HepG2 (cell line): ENCODE results near the gene ASTN2. TPM values are rescaled to one million over a fixed set of nuclear protein-coding genes. Genes with fewer than 3 reads are reported as not detected.

Experiments
- ATAC-seq: fragments of 200-7000 bp; cut with Tn5 transposase; 3 replicates; pipeline ENCODE4 v1.9.1; 2020; ENCODE audit warnings: mild to moderate bottlenecking, moderate library complexity
- BruUV-seq: library from RNA; stranded (reverse); fragments of 400-500 nt; replicated peaks from 2 replicates; lab custom pipeline; 2021; lab: Mats Ljungman, UMichigan
- CTCF ChIA-PET: fragments of 300-600 bp; formaldehyde crosslinking; extraction: SDS; loops from one replicate; lab custom pipeline; 2021; ENCODE audit warnings: low total read pairs, inconsistent platforms, low intra/inter-chr PET ratio; lab: Yijun Ruan, JAX
- POLR2A ChIA-PET: fragments of 350-600 bp; sonication (Branson Sonifier 250); formaldehyde crosslinking; loops from one replicate; lab custom pipeline; 2020; ENCODE audit warnings: antibody characterized with exemption, inconsistent platforms; lab: Yijun Ruan, JAX
- DNase-seq: peaks from one replicate; pipeline ENCODE4 v3.0.0-alpha.2; 2015; ENCODE audit warnings: low spot score
- FAIRE-seq: peaks from 3 replicates; lab custom pipeline; 2011; peaks lifted over from hg19 to GRCh38; lab: Jason Lieb, UNC
- H2AFZ ChIP-seq: one replicate; pipeline ENCODE4 v1.6.1; 2011; ENCODE audit warnings: low read length, inconsistent platforms
- H3K27ac ChIP-seq: fragments of 300-600 bp; 3 replicates; pipeline ENCODE4 v1.8.0; 2011; ENCODE audit warnings: mixed run types, mild to moderate bottlenecking, mixed read lengths, low read length, inconsistent platforms; ENCODE audit not compliant: insufficient read depth; ENCODE audit errors: extremely low read length
- H3K27me3 ChIP-seq, 2 experiments: fragments of 200-600 bp in 1 of 2; 2 replicates in 1 of 2; 3 replicates in 1 of 2; pipeline versions ENCODE4 v1.6.0 to v1.8.0; 2011; ENCODE audit warnings: low read length in 2 of 2, mild to moderate bottlenecking in 2 of 2, moderate library complexity in 2 of 2, inconsistent platforms in 1 of 2; ENCODE audit not compliant: insufficient read depth in 2 of 2, control insufficient read depth in 1 of 2
- H3K36me3 ChIP-seq, 2 experiments: fragments of 200-600 bp in 1 of 2; replicated peaks in 1 of 2; 2 replicates in 1 of 2; 3 replicates in 1 of 2; pipeline versions ENCODE4 v1.5.1 to v1.8.0; 2011; ENCODE audit warnings: low read length in 2 of 2, inconsistent platforms in 1 of 2; ENCODE audit not compliant: insufficient read depth in 2 of 2, control insufficient read depth in 1 of 2
- H3K4me1 ChIP-seq: 2 replicates; pipeline ENCODE4 v1.5.1; 2012; ENCODE audit warnings: low read length, inconsistent platforms; ENCODE audit not compliant: insufficient read depth
- H3K4me2 ChIP-seq: 2 replicates; pipeline ENCODE4 v1.6.0; 2011; ENCODE audit warnings: low read depth, low read length, inconsistent platforms
- H3K4me3 ChIP-seq, 3 experiments: fragments of 200-600 bp in 1 of 3; sonication (generic), shearing (Covaris generic) in 1 of 3; replicated peaks in 1 of 3; 2 replicates each; pipeline ENCODE4 v1.5.1; 2011 to 2016; ENCODE audit warnings: low read length in 3 of 3, inconsistent platforms in 2 of 3, low read depth in 2 of 3, mild to moderate bottlenecking in 2 of 3, control low read depth in 1 of 3, mixed read lengths in 1 of 3; ENCODE audit not compliant: insufficient read depth in 1 of 3
- H3K79me2 ChIP-seq: one replicate; pipeline ENCODE4 v1.6.1; 2011; ENCODE audit warnings: low read length, inconsistent platforms; ENCODE audit not compliant: insufficient read depth
- H3K9ac ChIP-seq: 2 replicates; pipeline ENCODE4 v1.6.0; 2011; ENCODE audit warnings: mild to moderate bottlenecking, low read depth, low read length, inconsistent platforms; ENCODE audit not compliant: insufficient read depth
- H3K9me3 ChIP-seq: 2 replicates; pipeline ENCODE4 v1.5.1; 2012; ENCODE audit warnings: mild to moderate bottlenecking, low read length
- H4K20me1 ChIP-seq: 2 replicates; pipeline ENCODE4 v1.6.0; 2011; ENCODE audit warnings: inconsistent platforms, mild to moderate bottlenecking, low read length, moderate library complexity; ENCODE audit not compliant: insufficient read depth
- HMGXB3 ChIP-seq: sonication (generic); formaldehyde crosslinking; IDR thresholded peaks from 2 replicates; pipeline ENCODE4 v1.4.0; 2020; ENCODE audit warnings: missing genetic modification reagents, borderline replicate concordance
- NBN ChIP-seq: fragments of 450-650 bp; conservative IDR thresholded peaks from 2 replicates; pipeline ENCODE4 v1.6.1; 2017
- RELA ChIP-seq: sonication (generic); formaldehyde crosslinking; IDR thresholded peaks from 2 replicates; pipeline ENCODE4 v1.4.0; 2020; ENCODE audit warnings: missing genetic modification reagents
- SMAD3 ChIP-seq: sonication (generic); formaldehyde crosslinking; IDR thresholded peaks from 2 replicates; pipeline ENCODE4 v1.4.0; 2020; ENCODE audit warnings: missing genetic modification reagents
- TAF1 ChIP-seq: sonication (generic); formaldehyde crosslinking; IDR thresholded peaks from 2 replicates; pipeline ENCODE4 v1.4.0; 2020; ENCODE audit warnings: missing genetic modification reagents
- THRA ChIP-seq: sonication (generic); formaldehyde crosslinking; IDR thresholded peaks from 2 replicates; pipeline ENCODE4 v1.4.0; 2020; ENCODE audit warnings: missing genetic modification reagents, borderline replicate concordance
- ZBTB34 ChIP-seq: sonication (generic); formaldehyde crosslinking; IDR thresholded peaks from 2 replicates; pipeline ENCODE4 v1.8.0; 2022; ENCODE audit warnings: mild to moderate bottlenecking, missing genetic modification reagents
- ZNF276 ChIP-seq: sonication (generic); formaldehyde crosslinking; IDR thresholded peaks from 2 replicates; pipeline ENCODE4 v1.4.0; 2020; ENCODE audit warnings: mild to moderate bottlenecking, low read depth, missing genetic modification reagents
- ZNF296 ChIP-seq: sonication (generic); formaldehyde crosslinking; conservative IDR thresholded peaks from 2 replicates; pipeline ENCODE4 v1.5.0; 2020; ENCODE audit warnings: mild to moderate bottlenecking, missing genetic modification reagents
- ZNF562 ChIP-seq: sonication (generic); formaldehyde crosslinking; IDR thresholded peaks from 2 replicates; pipeline ENCODE4 v1.8.0; 2022; ENCODE audit warnings: missing genetic modification reagents, borderline replicate concordance
- ZNF792 ChIP-seq: IDR thresholded peaks from 2 replicates; pipeline ENCODE4 v1.6.1; 2016
- WGBS: methylation state at CpG from one replicate; pipeline ENCODE4 v1.1.6; 2017; ENCODE audit warnings: low lambda C conversion rate; 5-methylcytosine and 5-hydroxymethylcytosine counted together
- in situ Hi-C: cut with HindIII; loops from 2 replicates; pipeline ENCODE4 v1.10.0; 2017; ENCODE audit warnings: low pct_unique_long_range_greater_than_20kb; ENCODE audit not compliant: extremely low pct_ligation_motif_present
- intact Hi-C: fragments of 100-400 bp; cut with micrococcal nuclease; formaldehyde crosslinking; loops from one replicate; pipeline ENCODE4 v1.10.0; 2022; ENCODE audit not compliant: unreplicated experiment
- polyA plus RNA-seq, 8 experiments: library from polyadenylated mRNA; depleted of rRNA in 3 of 8; stranded (reverse) in 7 of 8; unstranded in 1 of 8; fragments of >200 nt; fragmentation: Illumina TruSeq in 4 of 8; extraction: Trizol in 4 of 8; gene quantifications; 2 replicates each; pipeline versions ENCODE4 v1.2.1 to v1.2.3, GENCODE V29; 2011 to 2016; ENCODE audit warnings: low read depth in 4 of 8, missing spikeins in 1 of 8, mixed read lengths in 1 of 8; ENCODE audit not compliant: insufficient read depth in 1 of 8
- total RNA-seq, 5 experiments: library from RNA; depleted of rRNA; stranded (reverse); fragments of >200 nt; fragmentation: Illumina TruSeq; extraction: Trizol; gene quantifications; 2 replicates each; pipeline ENCODE4 v1.2.3, GENCODE V29; 2016; ENCODE audit warnings: low read depth in 1 of 5
- TF ChIP-seq, protein P1 (sequence below): conservative IDR thresholded peaks from 2 replicates; pipeline ENCODE4 v1.6.1; 2018; ENCODE audit warnings: missing genetic modification reagents

ASTN2 gene
- total and polyA plus RNA-seq, 2 of the 13 experiments (the other 11 are each of a cell fraction or from before 2014, with no cell fraction given): 5.2 to 13.5 TPM

DNA sequence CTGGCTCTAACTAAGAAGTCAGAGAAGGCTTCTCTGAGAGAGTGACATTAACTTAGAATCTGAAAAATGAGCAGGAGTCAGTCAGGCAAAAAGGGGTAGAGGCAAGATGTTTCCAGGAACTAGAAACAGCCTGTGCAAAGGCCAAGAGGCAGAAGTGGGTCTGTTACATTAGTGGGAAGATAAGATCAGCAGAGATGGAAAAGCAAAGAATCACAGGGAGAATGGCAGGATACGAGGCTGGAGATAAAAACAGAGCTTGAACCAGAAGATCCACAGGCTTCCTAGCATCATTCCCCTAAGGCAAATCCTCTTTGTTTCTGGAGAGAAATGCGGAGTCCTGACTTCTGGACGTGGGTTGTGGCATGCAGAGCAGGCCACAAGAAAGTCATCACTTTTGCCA is 27.4 kb downstream of the ASTN2 start:
- H3K36me3 ChIP-seq: no peaks in the 10 kb centered on the region

More for the DNA sequence above, 27.4 kb downstream of the ASTN2 start:
- DNase-seq: no peak
- ChIA-PET CTCF (no interaction called here), POLR2A (no interaction called here)
- H3K4me2 ChIP-seq: no peak overlapping the region
- no peak overlapping the region for H2AFZ ChIP-seq
- ATAC-seq: no peak
- no peaks in the 10 kb centered on the region for H3K27me3 ChIP-seq
- WGBS: 6% methylated on average over 3 of the region's 3 CpGs
- no peak for FAIRE-seq
- H3K4me3 ChIP-seq: no peak overlapping the region
- BruUV-seq: no TSS peak
- H3K9ac ChIP-seq: no peak overlapping the region
- in situ Hi-C loops (no loop called here), intact Hi-C loops (no loop called here)
- H3K4me1 ChIP-seq: no peaks in the 10 kb centered on the region
- H3K27ac ChIP-seq: no peak overlapping the region
- TF ChIP-seq RELA (CRISPR knock-in tag): no peak
- no peak for TF ChIP-seq ZNF792
- no peak for TF ChIP-seq NBN
- no peak for TF ChIP-seq SMAD3 (CRISPR knock-in tag)
- TF ChIP-seq ZBTB34: no peak
- no peak for TF ChIP-seq HMGXB3 (CRISPR knock-in tag)
- TF ChIP-seq ZNF562 (CRISPR knock-in tag): no peak
- no peak for TF ChIP-seq ZNF296
- TF ChIP-seq ZNF276 (CRISPR knock-in tag): no peak
- TF ChIP-seq, protein P1, sequence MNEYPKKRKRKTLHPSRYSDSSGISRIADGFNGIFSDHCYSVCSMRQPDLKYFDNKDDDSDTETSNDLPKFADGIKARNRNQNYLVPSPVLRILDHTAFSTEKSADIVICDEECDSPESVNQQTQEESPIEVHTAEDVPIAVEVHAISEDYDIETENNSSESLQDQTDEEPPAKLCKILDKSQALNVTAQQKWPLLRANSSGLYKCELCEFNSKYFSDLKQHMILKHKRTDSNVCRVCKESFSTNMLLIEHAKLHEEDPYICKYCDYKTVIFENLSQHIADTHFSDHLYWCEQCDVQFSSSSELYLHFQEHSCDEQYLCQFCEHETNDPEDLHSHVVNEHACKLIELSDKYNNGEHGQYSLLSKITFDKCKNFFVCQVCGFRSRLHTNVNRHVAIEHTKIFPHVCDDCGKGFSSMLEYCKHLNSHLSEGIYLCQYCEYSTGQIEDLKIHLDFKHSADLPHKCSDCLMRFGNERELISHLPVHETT (CRISPR knock-in tag): no peak
- no peak for TF ChIP-seq THRA (CRISPR knock-in tag)
- TF ChIP-seq TAF1 (CRISPR knock-in tag): no peak
- no peaks in the 10 kb centered on the region for H3K9me3 ChIP-seq
- no peaks in the 10 kb centered on the region for H3K79me2 ChIP-seq
- H4K20me1 ChIP-seq: no peaks in the 10 kb centered on the region
